ENCODE measurements around the gene CERS6.

DNA sequence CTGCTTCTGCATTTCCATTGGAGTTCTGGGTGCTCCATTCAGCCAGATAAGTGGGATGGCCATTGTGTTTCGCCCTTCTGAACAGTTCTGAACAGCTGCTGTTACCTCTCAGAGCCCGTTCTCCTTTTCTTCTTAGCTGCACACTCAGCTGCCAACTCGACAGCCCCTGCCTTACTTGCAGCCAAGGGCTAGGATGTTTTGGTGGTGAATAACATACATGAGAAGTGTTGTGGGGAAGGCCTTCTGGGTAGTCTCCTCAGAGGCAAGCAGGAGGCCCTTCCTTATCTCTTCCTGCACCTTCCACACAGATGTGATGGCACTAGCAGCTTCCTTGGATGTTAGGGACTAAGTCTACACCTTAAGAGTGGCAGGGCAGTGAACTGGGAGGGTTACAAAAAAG lies 207.9 kb downstream of the CERS6 start:
- no peak for TF ChIP-seq GATA2 (IDR thresholded peaks at IDR 0.05; ENCODE audit: low read depth, low read length)
- TF ChIP-seq GATA3 (IDR thresholded peaks at IDR 0.05; ENCODE audit: low read depth, low read length), result no peak
